CD4-positive, alpha-beta T cell treated with Interleukin-4 for 1 hour (primary cell): ENCODE results near the gene MAP3K5.
"Not testable (repeated sequence)": the region's sequence is repeated elsewhere in the genome, so short reads cannot be mapped to it uniquely, and the experiment has no call there.

Experiments
- DNase-seq, 2 donors: peaks; one replicate each; pipeline ENCODE4 v3.0.0-alpha.2; 2020 to 2022

MAP3K5 gene, protein sequence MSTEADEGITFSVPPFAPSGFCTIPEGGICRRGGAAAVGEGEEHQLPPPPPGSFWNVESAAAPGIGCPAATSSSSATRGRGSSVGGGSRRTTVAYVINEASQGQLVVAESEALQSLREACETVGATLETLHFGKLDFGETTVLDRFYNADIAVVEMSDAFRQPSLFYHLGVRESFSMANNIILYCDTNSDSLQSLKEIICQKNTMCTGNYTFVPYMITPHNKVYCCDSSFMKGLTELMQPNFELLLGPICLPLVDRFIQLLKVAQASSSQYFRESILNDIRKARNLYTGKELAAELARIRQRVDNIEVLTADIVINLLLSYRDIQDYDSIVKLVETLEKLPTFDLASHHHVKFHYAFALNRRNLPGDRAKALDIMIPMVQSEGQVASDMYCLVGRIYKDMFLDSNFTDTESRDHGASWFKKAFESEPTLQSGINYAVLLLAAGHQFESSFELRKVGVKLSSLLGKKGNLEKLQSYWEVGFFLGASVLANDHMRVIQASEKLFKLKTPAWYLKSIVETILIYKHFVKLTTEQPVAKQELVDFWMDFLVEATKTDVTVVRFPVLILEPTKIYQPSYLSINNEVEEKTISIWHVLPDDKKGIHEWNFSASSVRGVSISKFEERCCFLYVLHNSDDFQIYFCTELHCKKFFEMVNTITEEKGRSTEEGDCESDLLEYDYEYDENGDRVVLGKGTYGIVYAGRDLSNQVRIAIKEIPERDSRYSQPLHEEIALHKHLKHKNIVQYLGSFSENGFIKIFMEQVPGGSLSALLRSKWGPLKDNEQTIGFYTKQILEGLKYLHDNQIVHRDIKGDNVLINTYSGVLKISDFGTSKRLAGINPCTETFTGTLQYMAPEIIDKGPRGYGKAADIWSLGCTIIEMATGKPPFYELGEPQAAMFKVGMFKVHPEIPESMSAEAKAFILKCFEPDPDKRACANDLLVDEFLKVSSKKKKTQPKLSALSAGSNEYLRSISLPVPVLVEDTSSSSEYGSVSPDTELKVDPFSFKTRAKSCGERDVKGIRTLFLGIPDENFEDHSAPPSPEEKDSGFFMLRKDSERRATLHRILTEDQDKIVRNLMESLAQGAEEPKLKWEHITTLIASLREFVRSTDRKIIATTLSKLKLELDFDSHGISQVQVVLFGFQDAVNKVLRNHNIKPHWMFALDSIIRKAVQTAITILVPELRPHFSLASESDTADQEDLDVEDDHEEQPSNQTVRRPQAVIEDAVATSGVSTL (N-terminal part only)

DNA sequence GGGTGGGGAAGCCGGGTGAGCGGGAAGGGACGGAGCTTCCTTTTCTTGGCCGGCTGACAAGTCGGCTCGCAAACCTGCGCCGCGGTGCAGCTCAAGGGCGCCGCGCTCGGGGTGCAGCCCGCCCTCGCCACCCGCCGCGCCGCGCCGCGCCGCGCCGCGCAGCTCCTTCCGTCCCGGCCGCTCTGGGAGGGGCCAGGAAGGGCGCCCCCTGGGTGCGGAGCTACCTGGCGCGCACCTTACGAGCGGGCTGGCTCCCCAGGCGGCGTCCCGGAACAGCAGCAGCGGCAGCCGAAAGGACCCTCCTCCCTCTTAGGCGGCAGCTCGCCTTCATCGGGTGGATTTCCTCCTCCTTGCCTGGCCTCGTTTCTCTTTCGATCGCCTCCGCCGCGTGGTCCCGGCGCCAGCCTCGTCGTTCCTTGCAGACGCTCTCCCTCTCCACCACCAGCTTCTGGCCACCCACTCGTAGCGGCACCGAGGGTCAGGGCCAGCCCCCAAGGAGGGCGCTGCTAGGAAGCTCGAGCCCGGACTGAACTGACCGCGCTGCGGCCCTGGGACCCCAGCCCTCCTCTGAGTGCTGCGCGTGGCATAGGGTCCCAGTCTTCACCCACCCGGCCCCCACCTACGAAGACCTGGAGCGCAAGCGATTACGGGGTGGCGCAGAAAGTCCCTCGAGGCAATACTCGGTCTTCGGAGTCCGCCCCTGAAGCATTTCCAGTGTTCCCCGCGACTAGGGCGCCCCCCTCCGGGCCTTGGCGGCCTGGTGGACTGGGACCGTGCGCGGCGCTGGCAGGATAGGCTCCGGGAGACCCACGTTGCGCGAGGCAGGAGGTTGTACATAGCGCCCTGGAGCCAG, at the start of gene MAP3K5:
MAP3K5 (minus strand) TSS at position 68 of the 853 bp plus-strand sequence. CDS start 320 bp downstream, outside the sequence.
- peak; percentile 93 to 94 for DNase-seq

DNA sequence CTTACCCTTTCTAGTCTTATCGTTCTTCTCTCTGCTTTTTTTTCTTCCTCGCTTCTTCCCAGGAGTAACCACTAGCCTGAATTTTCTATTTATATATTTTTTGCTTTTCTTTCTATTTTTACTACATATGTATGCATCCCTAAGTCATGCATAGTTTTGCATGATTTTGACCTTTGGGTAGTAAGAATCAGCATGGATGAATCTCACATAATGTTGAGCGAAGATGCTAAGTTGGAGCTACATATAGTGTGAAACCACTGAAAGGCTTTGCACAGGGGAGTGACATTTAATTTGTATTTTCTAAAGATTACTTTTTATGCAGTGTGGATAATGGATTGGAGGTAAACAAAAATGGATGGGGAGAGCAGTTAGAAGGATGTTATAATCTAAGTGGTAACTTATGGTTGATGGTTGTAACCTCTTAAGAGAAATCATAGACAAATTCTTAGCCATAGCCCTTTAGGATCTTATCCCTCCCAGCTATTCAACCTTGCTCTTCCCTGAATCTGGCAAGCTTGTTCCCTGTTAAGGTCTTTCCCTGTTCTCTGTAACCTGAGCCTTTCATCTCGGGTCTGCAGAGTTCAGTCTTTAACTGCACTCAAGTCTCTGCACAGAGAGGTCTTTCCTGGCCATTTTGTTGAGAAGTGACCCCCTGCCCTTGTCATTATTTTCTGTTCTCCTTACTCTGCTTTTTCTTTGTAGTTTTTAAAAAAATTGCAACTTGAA, 48.2 kb upstream of the MAP3K5 start:
- no peak for DNase-seq

DNA sequence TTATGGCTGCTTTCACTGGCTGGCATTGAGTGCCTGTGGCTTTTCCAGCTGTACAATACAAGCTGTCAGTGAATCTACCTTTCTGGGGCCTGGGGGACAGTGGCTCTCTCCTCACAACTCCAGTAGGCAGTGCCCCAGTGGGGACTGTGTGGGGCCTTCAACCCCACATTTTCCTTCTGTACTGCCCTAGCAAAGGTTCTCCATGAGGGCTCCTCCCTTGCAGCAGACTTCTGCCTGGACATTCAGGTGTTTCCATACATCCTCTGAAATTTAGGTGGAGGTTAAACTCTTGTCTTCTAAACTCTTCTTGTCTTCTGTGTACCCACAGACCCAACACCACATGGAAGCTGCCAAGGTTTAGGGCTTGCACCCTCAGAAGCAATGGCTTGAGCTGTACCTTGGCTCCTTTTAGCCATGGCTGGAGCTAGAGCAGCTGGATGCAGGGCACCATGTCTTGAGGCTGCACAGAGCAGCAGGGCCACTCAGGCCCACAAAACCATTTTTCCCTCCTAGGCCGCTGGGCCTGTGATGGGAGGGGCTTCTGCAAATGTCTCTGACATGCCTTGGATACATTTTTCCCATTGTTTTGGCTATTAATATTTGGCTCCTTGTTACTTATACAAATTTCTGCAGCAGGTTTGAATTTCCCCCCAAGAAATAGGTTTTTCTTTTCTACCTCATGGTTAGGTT, 39.7 kb upstream of the MAP3K5 start:
- no peak for DNase-seq

DNA sequence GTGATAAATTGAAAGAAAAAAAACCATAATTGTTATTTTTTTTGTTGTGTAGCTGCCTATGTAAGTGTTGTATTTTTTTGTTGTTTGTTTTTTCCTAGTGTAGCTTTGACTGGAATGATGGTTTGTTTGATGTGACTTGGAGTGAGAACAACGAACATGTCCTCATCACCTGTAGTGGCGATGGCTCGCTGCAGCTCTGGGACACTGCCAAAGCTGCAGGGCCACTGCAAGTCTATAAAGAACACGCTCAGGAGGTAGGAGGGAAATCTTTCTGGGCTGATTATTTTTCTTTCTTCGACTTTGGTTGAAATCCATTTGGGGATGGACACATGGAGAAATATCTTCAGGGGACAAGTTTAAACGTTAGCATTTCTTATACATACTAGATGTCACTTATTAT, 33.9 kb upstream of the MAP3K5 start:
- no peak for DNase-seq

DNA sequence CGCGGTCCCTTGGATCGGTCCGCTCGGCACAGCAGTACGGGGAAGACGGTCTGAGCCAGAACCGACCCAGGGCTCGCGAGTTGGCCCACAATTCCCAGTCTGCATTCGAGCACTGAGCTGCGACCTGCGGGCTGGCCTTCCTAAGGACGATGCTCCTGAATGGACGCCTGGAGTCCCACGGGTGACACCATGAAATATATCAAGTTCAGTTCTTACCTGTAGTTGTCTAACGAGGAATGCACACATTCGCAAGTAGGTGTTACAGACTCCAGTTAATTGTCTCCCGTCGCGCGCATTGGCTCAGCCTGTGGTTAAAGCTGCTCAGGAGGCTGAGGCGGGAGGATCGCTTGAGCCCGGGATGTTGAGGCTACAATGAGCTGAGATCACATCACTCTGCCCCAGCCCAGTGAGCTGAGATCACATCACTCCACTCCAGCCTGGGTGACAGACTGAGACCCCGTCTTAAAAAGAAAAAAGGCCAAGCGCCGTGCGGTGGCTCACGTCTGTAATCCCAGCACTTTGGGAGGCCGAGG, 30.9 kb upstream of the MAP3K5 start:
- DNase-seq = no peak

DNA sequence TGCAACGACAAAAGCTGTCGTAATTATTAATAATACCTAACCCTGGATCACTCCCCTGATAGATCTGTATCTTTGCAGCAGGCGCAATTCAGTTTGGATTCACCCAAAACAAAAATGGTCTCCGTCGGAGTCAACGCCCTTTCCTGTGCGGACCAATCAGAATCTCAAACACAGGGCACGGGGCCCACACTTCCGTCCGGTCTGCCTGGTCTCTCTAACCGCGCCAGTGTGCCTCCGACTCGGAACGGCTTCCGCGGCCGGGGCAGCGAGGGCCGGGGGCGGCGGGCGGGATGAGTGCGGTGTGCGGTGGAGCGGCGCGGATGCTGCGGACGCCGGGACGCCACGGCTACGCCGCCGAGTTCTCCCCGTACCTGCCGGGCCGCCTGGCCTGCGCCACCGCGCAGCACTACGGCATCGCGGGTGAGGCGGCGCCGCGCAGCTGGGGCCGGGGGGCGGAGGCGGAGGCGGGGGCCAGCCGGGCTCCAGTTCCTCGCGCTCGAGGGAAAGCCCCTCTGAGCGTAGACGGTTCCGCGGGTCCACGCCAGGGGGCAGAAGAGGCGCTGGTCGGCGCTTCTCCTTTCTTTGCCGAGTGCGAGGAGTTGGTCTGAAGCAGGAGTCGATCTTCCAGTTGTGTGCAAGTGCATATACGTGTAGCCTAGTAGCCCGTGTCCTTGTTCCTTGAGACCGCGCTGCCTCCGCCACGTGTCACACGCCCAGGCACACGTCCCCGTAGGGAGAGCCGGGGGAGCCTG, 30.3 kb upstream of the MAP3K5 start, which contains the start of gene PEX7:
PEX7 (plus strand) TSS at position 217 of the 752 bp plus-strand sequence; CDS start at position 291, 74 bp downstream.
- peak; percentile 90 to 94 for DNase-seq

DNA sequence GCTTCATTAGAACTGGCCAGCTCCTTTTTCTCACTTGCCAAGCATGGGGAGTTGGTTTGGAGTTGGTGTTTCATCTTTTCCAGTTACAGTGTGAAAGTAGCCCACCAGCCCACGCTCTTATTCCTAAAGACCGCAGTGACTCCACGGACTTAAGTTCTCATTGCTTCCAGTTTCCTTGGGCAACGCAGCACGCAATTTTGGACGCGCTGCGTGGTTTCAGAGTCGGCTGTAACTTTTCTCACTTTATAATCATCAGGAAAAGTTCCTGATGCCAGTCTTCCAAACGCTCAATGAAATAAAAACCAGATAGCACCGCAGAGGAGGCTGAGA, 29.7 kb upstream of the MAP3K5 start:
- DNase-seq = no peak

DNA sequence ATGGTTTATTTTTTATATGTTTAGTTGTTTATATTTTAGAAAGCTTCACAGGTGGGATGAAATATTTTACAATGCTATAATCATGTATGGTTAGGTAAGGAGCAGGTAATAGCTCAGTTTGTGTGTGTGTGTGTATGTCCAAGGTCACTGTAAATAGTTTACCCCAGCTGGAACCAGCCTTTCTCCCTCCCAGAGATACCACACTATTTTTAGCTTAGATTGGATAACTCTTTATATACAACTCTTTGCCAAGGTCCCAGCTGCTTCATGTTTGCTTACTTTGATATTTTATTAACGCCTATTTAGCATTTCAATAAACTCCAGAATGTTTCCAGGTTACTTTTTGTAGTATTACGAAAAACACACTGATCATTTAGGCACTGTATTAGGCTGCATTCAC, 28.3 kb upstream of the MAP3K5 start:
- DNase-seq = no peak

DNA sequence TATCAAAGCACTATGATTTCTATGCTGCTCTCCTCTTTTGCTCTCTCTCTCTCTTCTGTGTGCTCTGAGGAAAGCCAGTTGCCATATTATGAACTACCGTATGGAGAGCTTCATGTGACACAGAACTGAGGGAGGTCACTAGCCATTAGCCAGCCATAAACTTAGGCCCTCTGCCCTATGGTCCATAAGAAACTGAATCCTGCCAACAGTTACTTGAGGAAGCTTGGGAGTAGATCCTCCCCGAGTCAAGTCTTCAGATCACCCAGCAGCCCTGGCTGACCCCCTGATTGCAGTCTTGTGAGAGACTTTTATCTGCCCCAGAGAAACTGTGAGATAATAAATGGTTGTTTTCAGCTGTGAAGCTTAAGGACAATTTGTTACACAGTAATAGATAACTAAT, 24.4 kb upstream of the MAP3K5 start:
- no peak for DNase-seq

DNA sequence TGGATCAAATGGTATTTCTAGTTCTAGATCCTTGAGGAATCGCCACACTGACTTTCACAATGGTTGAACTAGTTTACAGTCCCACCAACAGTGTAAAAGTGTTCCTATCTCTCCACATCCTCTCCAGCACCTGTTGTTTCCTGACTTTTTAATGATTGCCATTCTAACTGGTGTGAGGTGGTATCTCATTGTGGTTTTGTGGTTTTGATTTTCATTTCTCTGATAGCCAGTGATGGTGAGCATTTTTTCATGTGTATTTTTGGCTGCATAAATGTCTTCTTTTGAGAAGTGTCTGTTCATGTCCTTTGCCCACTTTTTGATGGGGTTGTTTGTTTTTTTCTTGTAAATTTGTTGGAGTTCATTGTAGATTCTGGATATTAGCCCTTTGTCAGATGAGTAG, 23.3 kb upstream of the MAP3K5 start:
- not testable (repeated sequence) for DNase-seq

DNA sequence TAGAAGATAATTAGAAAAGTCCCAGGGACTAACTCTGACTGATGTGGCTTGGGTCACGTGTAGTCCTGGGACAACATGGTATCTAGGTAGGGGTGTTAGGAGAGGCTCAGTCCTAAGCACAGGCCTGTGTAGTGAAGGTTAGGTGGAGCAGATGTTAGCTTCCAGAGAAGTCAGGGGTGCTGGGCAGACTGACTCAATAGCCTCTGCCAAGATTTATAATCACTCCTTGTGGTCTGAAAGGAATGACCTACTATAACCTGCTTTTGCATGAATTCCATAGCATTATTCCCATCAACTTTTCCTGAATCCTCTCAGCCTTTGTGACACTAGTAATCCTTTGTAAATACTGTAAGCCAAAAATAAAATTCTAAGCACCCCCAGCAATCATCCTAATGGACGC, 19.9 kb upstream of the MAP3K5 start:
- DNase-seq = no peak

DNA sequence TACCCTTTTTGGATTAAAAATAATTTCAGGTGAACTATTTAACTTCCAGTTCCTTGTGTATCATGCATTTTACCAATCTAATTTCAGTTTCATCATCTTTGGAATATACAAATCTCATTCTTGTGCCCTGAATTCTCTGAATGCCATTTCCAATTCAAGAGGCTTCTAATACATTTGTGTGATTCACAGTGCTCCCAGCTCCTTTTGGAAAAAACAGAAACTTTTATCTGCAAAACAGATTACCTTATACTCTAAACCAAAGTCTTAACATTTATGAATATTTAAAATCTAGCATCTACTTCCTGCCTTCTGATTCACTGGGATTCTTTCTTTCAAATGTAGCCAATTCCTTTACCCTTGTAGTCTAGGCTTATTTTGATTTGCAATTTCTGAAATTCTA, 19.0 kb upstream of the MAP3K5 start:
- no peak for DNase-seq

DNA sequence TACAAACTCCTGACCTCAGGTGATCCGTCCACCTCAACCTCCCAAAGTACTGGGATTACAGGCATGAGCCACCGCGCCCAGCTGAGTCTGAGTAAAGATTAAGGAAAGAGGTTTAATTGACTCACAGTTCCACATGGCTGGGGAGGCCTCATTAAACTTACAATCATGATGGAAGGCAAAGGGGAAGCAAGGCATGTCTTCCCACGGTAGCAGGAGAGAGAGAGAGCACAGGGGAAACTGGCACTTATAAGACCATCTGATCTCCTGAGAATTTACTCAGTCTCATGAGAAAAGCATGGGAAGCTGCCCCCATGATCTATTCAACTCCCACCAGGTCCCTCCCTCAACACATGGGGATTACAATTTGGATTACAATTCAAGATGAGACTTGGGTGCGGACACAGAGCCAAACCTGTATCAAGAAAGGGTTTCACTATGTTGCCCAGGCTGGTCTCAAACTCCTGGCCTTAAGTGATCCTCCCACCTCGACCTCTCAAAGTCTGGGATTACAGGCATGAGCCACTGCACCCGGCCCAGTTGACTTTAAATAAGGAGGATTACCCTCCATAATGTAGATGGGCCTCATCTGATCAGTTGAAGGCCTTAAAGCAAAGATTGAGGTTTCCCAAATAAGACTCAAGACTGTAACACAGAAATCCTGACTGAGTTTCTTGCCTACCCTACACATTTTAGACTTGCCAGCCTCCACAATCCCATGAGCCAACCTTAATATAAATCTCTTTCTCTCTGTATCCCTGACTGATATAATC, 17.0 kb upstream of the MAP3K5 start:
- no peak for DNase-seq

DNA sequence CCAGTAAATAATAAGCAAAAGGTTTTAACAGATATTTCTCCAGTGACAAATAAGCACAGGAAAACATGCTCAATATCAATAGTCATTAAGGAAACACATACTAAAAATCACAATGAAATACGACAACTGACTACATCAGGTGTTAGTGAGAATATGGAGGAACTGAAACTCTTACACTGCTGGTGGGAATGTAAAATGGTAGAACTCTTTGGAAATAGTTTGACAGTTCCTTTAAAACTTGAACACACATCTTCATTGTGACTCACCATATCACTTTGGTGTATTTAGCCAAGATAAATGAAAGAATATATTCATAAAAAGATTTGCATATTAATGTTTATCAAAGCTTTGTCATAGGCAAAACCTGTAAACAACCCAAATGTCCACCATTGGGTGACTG, 11.3 kb upstream of the MAP3K5 start:
- DNase-seq = no peak

DNA sequence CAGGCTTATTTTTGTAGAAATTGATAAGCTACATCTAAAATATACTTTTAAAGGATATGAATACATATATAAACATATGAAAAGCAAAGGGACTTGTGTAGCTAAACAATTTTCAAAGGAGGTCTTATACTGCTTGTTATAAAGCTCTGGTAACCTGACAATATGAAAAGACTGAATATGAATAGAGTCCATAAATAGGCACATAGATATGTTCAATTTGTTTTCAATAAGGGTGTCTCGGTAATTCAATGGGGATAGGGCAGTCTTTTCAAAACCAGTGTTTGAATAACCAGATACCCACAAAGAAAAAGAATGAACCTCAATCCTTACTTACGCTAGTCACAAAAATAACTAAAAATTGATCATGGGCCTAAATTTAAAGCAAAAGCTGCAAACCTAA, 9.3 kb upstream of the MAP3K5 start:
- no peak for DNase-seq

DNA sequence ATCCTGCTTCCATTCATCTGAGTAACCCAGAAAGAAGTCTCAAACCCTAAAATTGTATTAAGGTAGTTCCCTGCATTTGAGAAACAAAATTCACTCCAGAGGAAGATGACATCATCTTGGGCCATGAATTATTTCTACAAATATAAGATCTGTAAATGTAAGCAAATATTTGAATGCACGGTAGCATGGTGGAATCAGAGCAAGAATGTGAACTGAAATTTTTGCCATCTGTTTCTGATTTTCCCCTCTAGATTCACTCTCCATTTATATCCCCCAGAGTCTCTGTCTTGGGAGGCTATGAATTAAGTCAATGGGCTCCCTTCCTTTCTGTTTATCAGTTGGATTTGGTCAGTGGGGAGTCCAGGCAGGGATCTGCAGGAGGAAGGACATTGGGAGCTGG, 5.8 kb upstream of the MAP3K5 start:
- DNase-seq = no peak

DNA sequence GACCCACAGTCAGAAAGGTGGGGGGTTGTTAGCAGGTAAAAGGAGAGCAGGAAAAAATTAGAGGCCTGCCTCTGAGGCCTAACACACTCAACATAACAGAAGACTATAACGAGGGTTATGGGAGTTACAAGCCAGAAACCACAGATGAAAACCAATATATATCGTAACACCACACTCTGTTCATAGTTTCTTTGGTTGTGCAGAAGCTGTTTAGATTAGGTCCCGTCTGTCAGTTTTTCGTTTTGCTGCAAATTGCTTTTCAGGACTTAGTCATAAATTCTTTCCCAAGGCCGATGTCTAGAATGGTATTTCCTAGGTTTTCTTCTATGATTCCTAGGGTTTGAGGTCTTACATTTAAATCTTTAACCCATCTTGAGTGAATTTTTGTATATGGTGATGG, 3.7 kb upstream of the MAP3K5 start:
- no peak for DNase-seq

DNA sequence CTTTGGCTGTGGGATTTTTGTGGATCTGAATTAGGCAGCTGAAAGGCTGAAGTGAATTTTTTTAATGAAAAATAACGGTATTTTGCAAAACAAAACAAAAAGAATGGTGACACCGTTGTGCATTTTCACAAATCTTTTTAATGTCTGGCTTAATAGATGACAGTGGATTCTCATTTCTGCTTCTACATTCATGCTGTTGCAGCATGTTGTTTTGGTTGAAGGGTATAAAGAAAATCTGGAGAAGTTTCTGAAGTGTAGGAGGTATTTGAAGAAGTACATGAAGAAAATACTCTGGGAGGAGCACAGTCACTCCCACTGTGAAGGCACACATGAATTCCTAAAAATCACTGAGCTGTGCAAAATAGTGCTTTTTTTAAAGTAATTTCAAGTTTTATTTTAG, 3.1 kb upstream of the MAP3K5 start:
- DNase-seq = no peak

DNA sequence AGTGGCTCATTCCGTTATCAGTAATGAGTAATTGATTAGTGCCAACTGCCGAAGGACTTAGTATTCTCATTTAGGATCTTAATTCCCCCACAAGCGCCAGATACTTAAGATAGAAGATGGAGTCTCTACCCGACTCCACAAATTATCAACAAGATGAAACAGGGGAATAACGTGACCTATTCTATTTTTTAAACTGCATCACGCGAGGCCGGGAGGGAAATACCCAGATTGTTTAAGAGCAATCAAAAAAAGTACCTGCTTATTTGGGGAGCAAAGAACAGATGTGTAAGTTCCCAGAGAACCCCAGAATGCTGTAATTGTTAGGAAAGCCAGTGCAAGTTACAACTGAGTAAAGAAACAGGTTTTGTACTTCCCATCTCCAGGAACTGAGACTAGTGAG, 1.1 kb upstream of the MAP3K5 start:
- DNase-seq = peak; percentile 29 to 50
